Heart left ventricle (tissue), 13 donors: ENCODE data around the gene TSC2.

Experiments
- POLR2A ChIP-seq, 2 donors: fragments of 450-650 bp; IDR thresholded peaks; one replicate each; pipeline ENCODE4 v1.6.1; 2017; ENCODE audit warnings: antibody characterized with exemption in 2 of 2, mild to moderate bottlenecking in 2 of 2, moderate library complexity in 2 of 2
- TF ChIP-seq, protein P1 (sequence below), 12 donors: fragments of 200-600 bp; sonication (generic) in 4 of 12; IDR thresholded peaks; one replicate each; pipeline versions ENCODE4 v1.5.0 to v1.8.0; 2018 to 2022; ENCODE audit warnings: antibody characterized with exemption in 12 of 12, mild to moderate bottlenecking in 5 of 12
- donor health status: ischemic (EF 13 %, LVEDD 7.1; RV severe dilation, severe dysfunction).
- donor health status: DM: no; HTN: yes; CAD: no.
- donor health status: DM: no; HTN: no; CAD: no.
- donor health status: ischemic (EF 25% LVEDD 6.9; RV normal size, moderate dysfunction).
- donor health status: ischemic (EF 25% LVEDD 5.7; RV mildly dilated, moderate dysfunction).
- donor health status: ischemic (EF 35%, LVEDD 5.7; RV mildly dilated, moderate dysfunction).
- donor health status: nonischemic (EF 11% LVEDD 7.7; RV severe dilation, severe dysfunction).
- donor health status: DM: yes; HTN: yes; CAD: no.
- donor health status: PGD.
- donor health status: ischemic (EF 29% LVEDD 5.4; RV normal size, mild dysfunction).
- donor health status: nonischemic (EF 23%, LVEDD 6.1; RV moderate dilation, normal function).

DNA sequence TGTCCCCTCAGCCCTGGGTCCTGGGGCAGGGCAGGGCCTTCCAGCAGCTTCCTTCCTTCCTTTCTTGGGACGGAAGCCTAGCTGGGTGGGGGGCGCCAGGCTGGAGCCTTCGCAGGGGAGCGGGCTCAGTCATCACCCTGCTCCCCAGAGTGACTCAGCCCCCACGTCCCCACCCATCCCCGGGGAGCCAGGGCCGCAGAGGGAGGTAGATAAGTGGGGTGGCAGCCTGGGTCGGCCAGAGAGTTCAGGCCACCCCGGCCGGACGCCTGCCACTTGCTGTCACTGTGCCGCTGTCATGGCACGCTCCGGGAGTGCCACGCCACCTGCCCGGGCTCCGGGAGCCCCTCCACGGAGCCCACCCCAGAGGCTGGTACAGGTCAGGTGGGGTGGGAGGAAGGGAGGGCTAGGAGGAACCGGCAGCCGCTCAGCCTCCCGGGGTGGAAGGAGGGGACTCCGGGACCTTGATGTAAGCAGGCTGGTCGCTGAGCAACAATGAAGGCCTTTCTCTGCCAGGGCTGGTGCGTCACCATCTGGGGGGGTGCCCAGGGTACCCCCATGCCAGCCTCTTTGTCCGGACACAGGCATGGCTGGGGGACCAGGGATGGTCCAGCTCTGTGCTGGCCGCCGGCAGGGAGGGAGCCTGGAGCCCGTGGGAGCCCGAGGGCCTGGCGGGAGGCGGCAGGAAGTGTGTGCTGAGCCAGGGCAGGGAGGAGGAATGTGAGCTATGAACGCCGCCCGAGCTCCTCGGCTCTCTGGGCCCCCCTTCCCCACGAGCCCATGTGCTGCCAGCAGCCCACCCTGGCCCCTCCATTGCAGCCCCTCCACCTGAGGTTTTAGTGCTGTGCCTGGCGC lies 14.5 kb upstream of the TSC2 start:
- TF ChIP-seq, protein P1, sequence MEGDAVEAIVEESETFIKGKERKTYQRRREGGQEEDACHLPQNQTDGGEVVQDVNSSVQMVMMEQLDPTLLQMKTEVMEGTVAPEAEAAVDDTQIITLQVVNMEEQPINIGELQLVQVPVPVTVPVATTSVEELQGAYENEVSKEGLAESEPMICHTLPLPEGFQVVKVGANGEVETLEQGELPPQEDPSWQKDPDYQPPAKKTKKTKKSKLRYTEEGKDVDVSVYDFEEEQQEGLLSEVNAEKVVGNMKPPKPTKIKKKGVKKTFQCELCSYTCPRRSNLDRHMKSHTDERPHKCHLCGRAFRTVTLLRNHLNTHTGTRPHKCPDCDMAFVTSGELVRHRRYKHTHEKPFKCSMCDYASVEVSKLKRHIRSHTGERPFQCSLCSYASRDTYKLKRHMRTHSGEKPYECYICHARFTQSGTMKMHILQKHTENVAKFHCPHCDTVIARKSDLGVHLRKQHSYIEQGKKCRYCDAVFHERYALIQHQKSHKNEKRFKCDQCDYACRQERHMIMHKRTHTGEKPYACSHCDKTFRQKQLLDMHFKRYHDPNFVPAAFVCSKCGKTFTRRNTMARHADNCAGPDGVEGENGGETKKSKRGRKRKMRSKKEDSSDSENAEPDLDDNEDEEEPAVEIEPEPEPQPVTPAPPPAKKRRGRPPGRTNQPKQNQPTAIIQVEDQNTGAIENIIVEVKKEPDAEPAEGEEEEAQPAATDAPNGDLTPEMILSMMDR (IDR thresholded peaks at IDR 0.05) = no peak
- peak in 1 of 2 donors; percentile 70 for TF ChIP-seq POLR2A (IDR thresholded peaks at IDR 0.05)
